Fibroblast of villous mesenchyme (primary cell): ENCODE data around the gene RFX1. TPM values are rescaled to one million over a fixed set of nuclear protein-coding genes. Genes with fewer than 3 reads are reported as not detected.
"Not testable (repeated sequence)": the region's sequence is repeated elsewhere in the genome, so short reads cannot be mapped to it uniquely, and the experiment has no call there.

Experiments used
- DNase-seq: peaks from one replicate; pipeline ENCODE4 v3.0.0-alpha.2; 2010; ENCODE audit warnings: low read depth
- H3K4me3 ChIP-seq: 2 replicates; pipeline ENCODE4 v1.5.1; 2011; ENCODE audit warnings: low read depth, mild to moderate bottlenecking, low read length
- CTCF ChIP-seq: IDR thresholded peaks from 2 replicates; pipeline ENCODE4 v1.5.1; 2012; ENCODE audit warnings: low read depth, mild to moderate bottlenecking, low read length; ENCODE audit not compliant: insufficient read depth
- total RNA-seq: library from RNA; depleted of rRNA; stranded (reverse); fragments of >200 nt; gene quantifications from 2 replicates; pipeline ENCODE4 v1.2.3, GENCODE V29; 2012

RFX1 gene
- total RNA-seq, 1 donor: 2.6 TPM

DNA sequence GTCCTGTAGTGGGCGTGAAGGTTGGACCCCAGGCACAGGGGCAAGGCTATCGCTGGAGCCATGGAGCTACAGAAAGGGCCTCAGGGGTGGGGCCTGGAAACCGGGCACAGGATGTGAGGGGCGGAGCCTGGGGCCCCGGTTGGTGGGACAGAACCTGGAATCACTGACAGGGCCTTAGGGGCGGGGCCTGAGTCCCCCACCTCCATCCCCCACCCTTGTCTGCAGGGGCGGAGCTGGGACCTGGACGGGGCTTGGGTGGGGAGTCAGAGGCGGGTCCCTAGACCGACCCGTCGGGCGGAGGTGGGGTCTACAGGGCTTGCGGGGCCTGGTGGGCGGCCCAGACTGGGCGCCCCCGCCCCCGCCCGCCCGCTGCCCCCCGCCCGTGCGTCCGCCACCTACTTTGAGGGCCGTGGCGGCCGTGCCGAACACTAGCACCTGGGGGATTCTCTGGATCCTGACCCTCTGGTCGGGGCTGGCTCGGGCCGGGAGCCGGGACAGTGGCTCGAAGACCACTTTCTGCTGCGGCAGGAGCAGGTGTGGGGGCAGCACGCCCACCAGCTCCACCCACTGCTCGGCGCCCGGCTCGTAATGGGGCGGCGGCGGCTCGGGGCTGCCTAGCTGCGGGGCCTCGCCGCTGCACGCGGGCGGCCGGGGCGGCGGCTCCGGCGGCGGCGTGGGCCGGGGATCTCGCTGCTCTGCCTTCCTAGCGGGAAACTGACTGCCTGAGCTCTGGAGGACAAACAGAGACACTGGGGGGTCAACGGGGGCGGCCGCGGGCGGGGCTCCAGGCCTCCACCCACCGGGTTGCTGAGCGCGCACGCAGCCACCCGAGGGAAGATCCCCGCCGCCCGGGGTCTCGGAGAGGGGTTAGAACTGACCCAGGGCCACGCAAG is 27.5 kb downstream of the RFX1 start:
- TF ChIP-seq CTCF: no peak
- DNase-seq: peak; percentile 53
- H3K4me3 ChIP-seq: peak overlapping the region; percentile 43

GRCh38 chr19:13977803-13978202 is 28.3 kb downstream of the RFX1 start:
- H3K4me3 ChIP-seq: no peak overlapping the region
- TF ChIP-seq CTCF: no peak
- DNase-seq: no peak

DNA sequence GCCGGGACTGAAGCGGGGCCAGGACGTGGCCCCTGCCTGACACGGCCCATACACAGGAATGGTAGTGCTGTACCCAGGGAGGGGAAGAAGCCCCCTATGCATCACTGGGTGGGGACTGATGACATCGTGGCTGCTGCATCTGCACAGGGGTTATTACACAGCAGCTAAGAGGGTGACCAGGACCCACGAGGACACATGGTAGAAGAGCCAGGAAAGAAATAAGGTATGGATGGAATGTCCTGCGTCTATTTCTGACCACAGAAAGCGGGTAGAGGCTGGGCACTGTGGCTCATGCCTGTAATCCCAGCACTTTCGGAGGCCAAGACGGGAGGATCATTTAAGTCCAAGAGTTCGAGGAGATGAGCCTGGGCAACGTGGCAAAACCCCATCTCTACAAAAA is 29.7 kb downstream of the RFX1 start:
- no peak for DNase-seq
- no peak overlapping the region for H3K4me3 ChIP-seq
- TF ChIP-seq CTCF: no peak

GRCh38 chr19:13975870-13976269 is 30.2 kb downstream of the RFX1 start:
- no peak for DNase-seq
- TF ChIP-seq CTCF: no peak
- H3K4me3 ChIP-seq: no peak overlapping the region

GRCh38 chr19:13974073-13974472 is 32.0 kb downstream of the RFX1 start:
- no peak overlapping the region for H3K4me3 ChIP-seq
- TF ChIP-seq CTCF: no peak
- no peak for DNase-seq

DNA sequence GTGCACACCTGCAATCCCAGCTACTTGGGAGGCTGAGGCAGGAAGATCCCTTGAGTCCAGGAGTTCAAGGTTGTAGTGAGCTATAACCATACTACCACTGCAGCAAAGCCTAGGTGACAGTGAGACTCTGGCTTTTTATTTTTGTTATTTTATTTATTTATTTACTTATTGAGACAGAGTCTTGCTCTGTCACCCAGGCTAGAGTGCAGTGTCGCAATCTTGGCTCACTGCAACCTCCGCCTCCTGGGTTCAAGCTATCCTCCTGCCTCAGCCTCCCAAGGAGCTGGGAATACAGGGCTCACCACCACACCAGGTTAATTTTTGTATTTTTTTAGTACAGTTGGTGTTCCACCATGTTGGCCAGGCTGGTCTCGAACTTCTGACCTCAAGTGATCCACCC is 32.6 kb downstream of the RFX1 start:
- not testable (repeated sequence) for DNase-seq, H3K4me3 ChIP-seq

DNA sequence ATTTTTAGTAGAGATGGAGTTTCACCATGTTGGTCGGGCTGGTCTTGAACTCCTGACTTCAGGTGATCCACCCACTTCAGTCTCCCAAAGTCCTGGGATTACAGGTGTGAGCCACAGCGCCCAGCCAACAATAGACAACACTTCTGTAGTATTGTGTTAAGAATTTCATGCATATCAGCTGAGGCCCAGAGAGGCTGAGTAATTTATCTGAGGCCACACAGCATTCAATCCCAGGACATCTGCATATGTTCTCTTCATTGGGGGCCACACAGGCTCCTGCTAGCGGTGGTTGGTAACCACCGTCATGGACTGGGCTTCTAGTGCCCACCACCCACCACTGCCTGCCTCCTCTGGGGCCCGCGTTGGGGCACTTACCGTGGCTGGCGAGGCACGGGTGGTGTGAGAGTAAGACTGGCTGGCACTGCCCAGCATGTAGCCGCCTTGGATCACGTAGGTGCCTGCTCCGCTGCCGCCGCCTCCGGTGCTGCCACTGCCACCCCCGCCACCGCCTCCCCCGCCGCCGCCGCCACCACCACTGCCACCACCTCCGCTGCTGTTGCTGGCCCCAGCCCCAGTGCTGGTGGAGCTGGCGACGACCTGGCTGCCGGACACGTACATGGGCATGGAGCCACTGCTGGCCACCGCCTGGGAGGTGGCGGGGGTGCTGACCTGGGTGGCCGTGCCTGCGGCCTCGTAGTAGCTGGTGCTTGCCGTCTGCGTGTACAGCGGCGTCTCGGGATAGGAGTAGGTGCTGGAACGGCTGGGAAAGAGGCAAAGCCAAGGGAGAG is 33.6 kb downstream of the RFX1 start:
- no peak overlapping the region for H3K4me3 ChIP-seq
- TF ChIP-seq CTCF: no peak
- DNase-seq: no peak

DNA sequence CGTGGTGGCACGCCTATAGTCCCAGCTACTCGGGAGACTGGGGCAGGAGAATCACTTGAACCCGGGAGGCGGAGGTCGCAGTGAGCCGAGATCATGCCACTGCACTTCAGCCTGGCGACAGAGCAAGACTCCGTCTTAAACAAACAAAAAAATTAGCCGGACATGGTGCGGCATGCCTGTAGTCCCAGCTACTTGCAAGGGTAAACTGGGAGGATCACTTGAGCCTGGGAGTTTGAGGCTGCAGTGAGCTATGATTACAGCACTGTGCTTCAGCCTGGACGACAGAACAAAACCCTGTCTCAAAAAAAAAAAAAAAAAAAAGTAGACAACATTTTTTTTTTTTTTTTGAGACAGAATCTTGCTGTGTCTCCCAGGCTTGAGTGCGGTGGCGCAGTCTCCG is 34.3 kb downstream of the RFX1 start:
- not testable (repeated sequence) for H3K4me3 ChIP-seq, DNase-seq
